Panc1 (cell line): ENCODE measurements around the gene TAF15. TPM values are rescaled to one million over a fixed set of nuclear protein-coding genes. Genes with fewer than 3 reads are reported as not detected.

Experiments used
- ATAC-seq: fragments of 200-7000 bp; cut with Tn5 transposase; 2 replicates; pipeline ENCODE4 v1.9.1; 2020; ENCODE audit warnings: mild to moderate bottlenecking, moderate library complexity
- BruUV-seq: library from RNA; stranded (reverse); fragments of 400-500 nt; replicated peaks from 2 replicates; lab custom pipeline; 2021; lab: Mats Ljungman, UMichigan
- CTCF ChIA-PET: fragments of 300-600 bp; sonication (Branson Sonifier 250); formaldehyde crosslinking; loops from one replicate; lab custom pipeline; 2022; ENCODE audit warnings: antibody characterized with exemption; lab: Charles Lee
- POLR2A ChIA-PET: fragments of 300-600 bp; sonication (Branson Sonifier 250); formaldehyde crosslinking; loops from one replicate; lab custom pipeline; 2022; ENCODE audit warnings: antibody characterized with exemption; lab: Charles Lee
- DNase-seq: peaks from one replicate; pipeline ENCODE4 v3.0.0-alpha.2; 2010; ENCODE audit warnings: low read depth, low spot score
- H3K27ac ChIP-seq: 2 replicates; pipeline ENCODE4 v1.5.1; 2011; ENCODE audit warnings: mild to moderate bottlenecking, low read length, inconsistent platforms
- H3K27me3 ChIP-seq: fragments of 200-500 bp; sonication (Bioruptor generic); 2 replicates; pipeline ENCODE4 v1.6.0; 2014; ENCODE audit warnings: low read length, inconsistent platforms; ENCODE audit not compliant: control insufficient read depth, insufficient read depth
- H3K36me3 ChIP-seq: fragments of 200-500 bp; sonication (Bioruptor generic); 2 replicates; pipeline ENCODE4 v1.5.1; 2014; ENCODE audit warnings: inconsistent platforms, mild to moderate bottlenecking, low read length, moderate library complexity; ENCODE audit not compliant: control insufficient read depth, insufficient read depth
- H3K4me1 ChIP-seq: 2 replicates; pipeline ENCODE4 v1.5.1; 2011; ENCODE audit warnings: inconsistent platforms, mild to moderate bottlenecking, low read length, moderate library complexity; ENCODE audit not compliant: control insufficient read depth, insufficient read depth
- H3K4me3 ChIP-seq, 2 experiments: 2 replicates each; pipeline ENCODE4 v1.5.1; 2011 to 2012; ENCODE audit warnings: low read depth in 2 of 2, low read length in 2 of 2, mild to moderate bottlenecking in 2 of 2, inconsistent platforms in 1 of 2, moderate library complexity in 1 of 2
- H3K9me3 ChIP-seq: fragments of 200-500 bp; sonication (Bioruptor generic); 2 replicates; pipeline ENCODE4 v1.5.1; 2014; ENCODE audit warnings: low read depth, mild to moderate bottlenecking, inconsistent platforms, low read length, moderate library complexity; ENCODE audit not compliant: control insufficient read depth, insufficient read depth
- CTCF ChIP-seq: fragments of 450-650 bp; IDR thresholded peaks from 2 replicates; pipeline ENCODE4 v1.5.1; 2017; ENCODE audit warnings: mild to moderate bottlenecking
- POLR2AphosphoS5 ChIP-seq: IDR thresholded peaks from 2 replicates; pipeline ENCODE4 v1.6.1; 2012; ENCODE audit warnings: mild to moderate bottlenecking, low read depth, low read length, moderate library complexity
- REST ChIP-seq, 2 experiments: IDR thresholded peaks; 2 replicates each; pipeline ENCODE4 v1.6.1; 2011 to 2012; ENCODE audit warnings: low read depth in 2 of 2, control low read depth in 1 of 2, low read length in 1 of 2, mild to moderate bottlenecking in 1 of 2, moderate library complexity in 1 of 2; ENCODE audit not compliant: insufficient read depth in 1 of 2
- SIN3A ChIP-seq: IDR thresholded peaks from 2 replicates; pipeline ENCODE4 v1.6.1; 2012; ENCODE audit warnings: low read depth, mild to moderate bottlenecking, low read length, moderate library complexity, borderline replicate concordance; ENCODE audit not compliant: insufficient read depth
- TCF7L2 ChIP-seq: IDR thresholded peaks from 2 replicates; pipeline ENCODE4 v1.6.1; 2011; ENCODE audit warnings: mild to moderate bottlenecking, low read depth, low read length, inconsistent platforms
- in situ Hi-C: cut with HindIII; loops from 2 replicates; pipeline ENCODE4 v1.10.0; 2016; ENCODE audit warnings: low sequenced_read_pairs, low pct_unique_long_range_greater_than_20kb
- intact Hi-C: fragments of 100-400 bp; cut with micrococcal nuclease; formaldehyde crosslinking; loops from one replicate; pipeline ENCODE4 v1.10.0; 2022; ENCODE audit not compliant: unreplicated experiment
- total RNA-seq: library from RNA; stranded (reverse); gene quantifications from one replicate; pipeline ENCODE4 v1.2.1, GENCODE V29; 2021; ENCODE audit not compliant: unreplicated experiment

TAF15 gene
- total RNA-seq, 1 experiment from 2014 or later = 249 TPM

- H3K27ac ChIP-seq = no peak overlapping the region
- no peaks in the 10 kb centered on the region for H3K9me3 ChIP-seq
- TSS peak; percentile 43 for BruUV-seq
- no peaks in the 10 kb centered on the region for H3K27me3 ChIP-seq
- in situ Hi-C loops = no loop called here
- TF ChIP-seq CTCF = no peak
- no peak for TF ChIP-seq TCF7L2
- no peak for TF ChIP-seq REST (IDR thresholded peaks at IDR 0.05; ENCODE audit: insufficient read depth in 1 of 2, low read depth in 2 of 2, low read length in 1 of 2)
- no peak for TF ChIP-seq SIN3A
- TF ChIP-seq POLR2AphosphoS5 = no peak
- POLR2A ChIA-PET = interaction anchor here (0.7 kb wide), 1 partner anchor 24 kb away, joined by 14 read pairs; no protein-coding TSS in a partner anchor
- no peaks in the 10 kb centered on the region for H3K4me1 ChIP-seq
- ATAC-seq = no peak
- no peaks in the 10 kb centered on the region for H3K36me3 ChIP-seq
- DNase-seq = no peak
- CTCF ChIA-PET = no interaction called here
- H3K4me3 ChIP-seq = no peak overlapping the region
- intact Hi-C loops = no loop called here
Observed at GRCh38 chr17:35877345-35878029, 68.2 kb downstream of the TAF15 start.

GRCh38 chr17:35878361-35878760, 69.1 kb downstream of the TAF15 start:
- ChIA-PET CTCF (no interaction called here), POLR2A (no interaction called here)
- DNase-seq = no peak
- Histone ChIP-seq H3K36me3 (no peaks in the 10 kb centered on the region), H3K4me3 (no peak overlapping the region), H3K27ac (no peak overlapping the region), H3K27me3 (no peaks in the 10 kb centered on the region), H3K4me1 (no peaks in the 10 kb centered on the region), H3K9me3 (no peaks in the 10 kb centered on the region)
- in situ Hi-C loops (no loop called here), intact Hi-C loops (no loop called here)
- BruUV-seq = no TSS peak
- no peak for TF ChIP-seq CTCF
- no peak for TF ChIP-seq POLR2AphosphoS5
- TF ChIP-seq TCF7L2 = no peak
- TF ChIP-seq REST (IDR thresholded peaks at IDR 0.05; ENCODE audit: insufficient read depth in 1 of 2, low read depth in 2 of 2, low read length in 1 of 2) = no peak
- TF ChIP-seq SIN3A = no peak
- ATAC-seq = no peak
